GM12801 (cell line): ENCODE results near the gene CASQ2.

Source experiments
- CTCF ChIP-seq: IDR thresholded peaks from one replicate; pipeline ENCODE4 v1.5.1; 2011; ENCODE audit warnings: control low read depth; ENCODE audit not compliant: insufficient read length; ENCODE audit errors: extremely low read depth

CASQ2 gene

DNA sequence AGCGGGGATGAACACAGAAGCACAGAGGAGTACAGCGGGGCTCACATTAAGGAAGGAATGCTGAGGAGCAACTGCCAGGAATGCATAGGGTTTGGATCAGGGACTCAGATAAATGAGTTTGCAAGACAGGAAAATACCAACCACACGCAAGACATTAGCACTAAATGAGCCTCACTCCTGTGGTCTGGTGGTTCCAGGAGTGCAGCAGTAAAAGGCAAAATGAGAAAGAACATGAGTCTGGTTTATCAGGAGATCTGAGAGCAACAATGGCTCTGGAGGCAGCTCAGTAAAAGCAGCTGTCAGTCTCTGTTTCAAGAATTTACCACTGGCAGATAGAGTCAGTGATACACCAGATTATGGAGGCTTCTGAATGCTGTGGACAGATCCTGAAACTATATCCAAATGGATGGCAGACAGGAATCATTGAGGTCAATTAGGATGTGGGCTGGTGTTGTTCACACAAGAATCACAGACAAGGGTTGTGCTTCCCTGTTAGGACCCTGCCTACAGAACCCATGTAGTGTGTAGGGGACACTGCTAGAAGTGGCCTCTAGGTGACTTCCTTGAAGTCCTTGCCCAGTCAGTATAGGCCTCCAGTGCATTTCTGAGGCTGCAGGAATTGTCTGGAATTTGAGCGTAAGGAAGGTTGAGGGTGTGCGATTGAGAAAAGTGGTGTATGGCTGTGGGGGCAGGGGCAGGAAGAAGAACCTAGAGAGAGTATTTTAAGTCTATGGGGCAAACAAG, 50.3 kb downstream of the CASQ2 start:
- no peak for TF ChIP-seq CTCF

DNA sequence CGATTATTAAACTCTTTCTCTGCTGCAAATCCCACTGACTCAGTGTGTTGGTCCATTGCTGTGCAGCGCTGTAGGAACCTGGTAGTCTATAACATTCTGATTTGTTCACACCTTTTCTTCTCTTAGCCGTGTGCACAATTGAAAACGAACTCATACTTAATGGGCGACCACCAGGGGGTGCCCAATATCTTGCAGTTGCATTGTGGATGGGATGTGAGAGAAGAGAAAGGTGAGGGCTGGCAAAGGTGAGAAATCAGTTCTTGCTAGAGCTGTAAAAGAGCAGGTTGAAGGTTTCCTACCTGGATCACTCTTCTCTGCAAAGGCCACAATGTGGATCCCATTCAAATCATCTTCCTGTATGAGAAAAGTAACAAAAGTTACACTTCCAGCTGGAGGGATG, 51.0 kb downstream of the CASQ2 start:
- no peak for TF ChIP-seq CTCF

GRCh38 chr1:115714572-115715141, 53.9 kb downstream of the CASQ2 start:
- TF ChIP-seq CTCF, result no peak

DNA sequence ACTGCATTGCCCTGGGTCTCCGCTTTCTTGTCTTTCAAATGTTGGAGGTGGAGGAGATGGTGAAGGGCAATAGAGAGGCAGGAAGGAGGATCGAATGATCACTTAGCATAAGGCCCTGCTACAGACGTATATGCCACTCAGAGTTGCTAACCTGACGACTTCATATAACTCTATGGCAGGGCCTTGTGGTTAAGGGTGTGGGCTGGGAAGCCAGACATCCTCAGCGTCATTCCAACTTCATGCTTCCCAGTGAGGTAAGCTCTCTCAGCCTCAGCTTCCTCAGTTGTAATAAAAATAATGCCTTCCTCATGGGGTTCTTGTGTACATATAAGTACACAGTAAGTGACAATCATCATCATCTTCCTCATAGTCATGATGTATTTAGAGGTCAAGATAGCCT, 54.6 kb downstream of the CASQ2 start:
- no peak for TF ChIP-seq CTCF

DNA sequence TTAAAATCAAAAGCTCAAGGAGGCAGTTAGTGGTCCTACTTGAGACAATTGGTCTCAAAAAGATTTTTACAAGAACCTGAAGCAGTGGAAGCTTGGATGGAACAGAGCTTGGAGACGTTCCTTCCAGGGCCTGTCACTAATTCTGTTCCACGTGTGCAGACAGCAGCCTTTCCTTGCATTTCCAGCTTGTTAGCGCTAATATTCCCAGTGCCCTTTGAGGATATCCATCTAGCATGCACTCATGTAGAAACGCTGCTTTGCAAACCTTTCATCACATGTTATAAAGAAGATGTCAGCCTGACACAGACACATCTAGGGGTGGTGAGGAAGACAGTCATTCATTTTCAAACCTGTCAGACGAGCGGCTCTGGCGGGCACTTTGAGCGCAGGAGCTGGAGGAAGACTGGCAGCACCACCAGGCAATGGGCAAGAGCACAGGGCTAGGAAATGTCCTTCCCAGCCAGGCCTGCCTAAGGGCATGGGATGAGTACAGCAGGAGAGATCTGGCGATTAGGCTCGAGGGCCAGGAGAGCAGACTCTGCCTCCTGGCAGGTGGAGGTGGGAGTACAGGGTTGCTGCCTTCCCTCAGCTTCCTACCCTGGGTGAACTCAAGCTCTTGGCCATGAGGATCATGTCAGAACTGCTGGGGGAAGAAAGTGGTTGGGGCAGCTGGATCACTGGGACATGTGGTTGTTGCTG, 55.5 kb downstream of the CASQ2 start:
- no peak for TF ChIP-seq CTCF

GRCh38 chr1:115710859-115711624, 57.5 kb downstream of the CASQ2 start:
- TF ChIP-seq CTCF, result no peak
